CD8-positive, alpha-beta memory T cell (primary cell): ENCODE results near the gene ZNF446. TPM values are rescaled to one million over a fixed set of nuclear protein-coding genes. Genes with fewer than 3 reads are reported as not detected.
"Not testable (repeated sequence)": the region's sequence is repeated elsewhere in the genome, so short reads cannot be mapped to it uniquely, and the experiment has no call there.

Source experiments
- CTCF ChIA-PET: fragments of 350-600 bp; sonication (Branson Sonifier 250); formaldehyde crosslinking; loops from one replicate; lab custom pipeline; 2021; ENCODE audit warnings: antibody characterized with exemption; lab: Charles Lee
- POLR2A ChIA-PET: fragments of 350-600 bp; sonication (Branson Sonifier 250); formaldehyde crosslinking; loops from one replicate; lab custom pipeline; 2021; ENCODE audit warnings: antibody characterized with exemption; lab: Charles Lee
- DNase-seq, 5 donors: peaks; one replicate each; pipeline versions ENCODE4 v3.0.0 to v3.0.0-alpha.2; 2020 to 2022; ENCODE audit warnings: mixed read lengths in 1 of 5
- H3K27ac ChIP-seq: one replicate; pipeline ENCODE4 v1.7.0; 2013; ENCODE audit warnings: low read depth, mild to moderate bottlenecking, low read length, moderate library complexity
- H3K27me3 ChIP-seq: 2 replicates; pipeline ENCODE4 v1.7.0; 2013; ENCODE audit warnings: low read length, mild to moderate bottlenecking; ENCODE audit not compliant: insufficient read depth, poor library complexity, severe bottlenecking
- H3K36me3 ChIP-seq: 2 replicates; pipeline ENCODE4 v1.7.0; 2013; ENCODE audit warnings: mild to moderate bottlenecking, low read length, moderate library complexity; ENCODE audit not compliant: insufficient read depth
- H3K4me1 ChIP-seq: 2 replicates; pipeline ENCODE4 v1.7.0; 2013; ENCODE audit warnings: mild to moderate bottlenecking, low read length, moderate library complexity; ENCODE audit not compliant: insufficient read depth
- H3K4me3 ChIP-seq: 2 replicates; pipeline ENCODE4 v1.7.0; 2013; ENCODE audit warnings: mild to moderate bottlenecking, low read length
- H3K9me3 ChIP-seq: 2 replicates; pipeline ENCODE4 v1.7.0; 2013; ENCODE audit warnings: mild to moderate bottlenecking, low read length
- H3K27ac Mint-ChIP-seq, 8 donors: one replicate each; pipeline ENCODE4 v1.8.0; 2020 to 2021; ENCODE audit warnings: mixed read lengths in 8 of 8, mild to moderate bottlenecking in 6 of 8, inconsistent platforms in 3 of 8, moderate library complexity in 3 of 8
- H3K27me3 Mint-ChIP-seq, 2 donors: one replicate each; pipeline ENCODE4 v1.8.0; 2020 to 2021; ENCODE audit warnings: mixed read lengths in 2 of 2, mild to moderate bottlenecking in 1 of 2, moderate library complexity in 1 of 2
- H3K36me3 Mint-ChIP-seq, 3 donors: one replicate each; pipeline ENCODE4 v1.8.0; 2020 to 2021; ENCODE audit warnings: mixed read lengths in 3 of 3, inconsistent platforms in 1 of 3, mild to moderate bottlenecking in 1 of 3
- H3K4me1 Mint-ChIP-seq, 3 donors: one replicate each; pipeline ENCODE4 v1.8.0; 2020 to 2021; ENCODE audit warnings: mixed read lengths in 3 of 3, inconsistent platforms in 1 of 3, mild to moderate bottlenecking in 1 of 3
- H3K4me3 Mint-ChIP-seq, 7 donors: one replicate each; pipeline ENCODE4 v1.8.0; 2020 to 2021; ENCODE audit warnings: mixed read lengths in 7 of 7, mild to moderate bottlenecking in 6 of 7, moderate library complexity in 4 of 7, inconsistent platforms in 2 of 7
- H3K9me3 Mint-ChIP-seq, 5 donors: one replicate each; pipeline ENCODE4 v1.8.0; 2020 to 2022; ENCODE audit warnings: mixed read lengths in 5 of 5, mild to moderate bottlenecking in 3 of 5, moderate library complexity in 2 of 5, inconsistent platforms in 1 of 5
- polyA plus RNA-seq: library from polyadenylated mRNA; unstranded; fragments of 300-500 nt; fragmentation: Illumina TruSeq; gene quantifications from one replicate; pipeline ENCODE4 v1.2.3, GENCODE V29; 2021
- total RNA-seq, 2 experiments: library from RNA; stranded (reverse); gene quantifications; one replicate each; pipeline ENCODE4 v1.2.3, GENCODE V29; 2021

The ZNF446 gene
- total and polyA plus RNA-seq, 3 experiments from 2014 or later, result 3.8 to 7.2 (median 5.9) TPM

- Histone ChIP-seq H3K4me3 (no peak overlapping the region), H3K27ac (no peak overlapping the region), H3K9me3 (no peaks in the 10 kb centered on the region), H3K27me3 (no peaks in the 10 kb centered on the region), H3K36me3 (no peaks in the 10 kb centered on the region), H3K4me1 (no peaks in the 10 kb centered on the region)
- POLR2A ChIA-PET, result no interaction called here
- Mint-ChIP-seq H3K27ac (no peak overlapping the region), H3K27me3 (peaks cover 0 to 2% of the 10 kb centered on the region in 2 donors), H3K4me1 (peaks cover 0 to 1% (median 0%) of the 10 kb centered on the region in 3 donors), H3K36me3 (peaks cover 0 to 20% (median 9%) of the 10 kb centered on the region in 3 donors), H3K9me3 (no peaks in the 10 kb centered on the region), H3K4me3 (no peak overlapping the region)
- CTCF ChIA-PET, result no interaction called here
- no peak for DNase-seq
Measured at GRCh38 chr19:58460039-58460438, 16.1 kb upstream of the ZNF446 start.

DNA sequence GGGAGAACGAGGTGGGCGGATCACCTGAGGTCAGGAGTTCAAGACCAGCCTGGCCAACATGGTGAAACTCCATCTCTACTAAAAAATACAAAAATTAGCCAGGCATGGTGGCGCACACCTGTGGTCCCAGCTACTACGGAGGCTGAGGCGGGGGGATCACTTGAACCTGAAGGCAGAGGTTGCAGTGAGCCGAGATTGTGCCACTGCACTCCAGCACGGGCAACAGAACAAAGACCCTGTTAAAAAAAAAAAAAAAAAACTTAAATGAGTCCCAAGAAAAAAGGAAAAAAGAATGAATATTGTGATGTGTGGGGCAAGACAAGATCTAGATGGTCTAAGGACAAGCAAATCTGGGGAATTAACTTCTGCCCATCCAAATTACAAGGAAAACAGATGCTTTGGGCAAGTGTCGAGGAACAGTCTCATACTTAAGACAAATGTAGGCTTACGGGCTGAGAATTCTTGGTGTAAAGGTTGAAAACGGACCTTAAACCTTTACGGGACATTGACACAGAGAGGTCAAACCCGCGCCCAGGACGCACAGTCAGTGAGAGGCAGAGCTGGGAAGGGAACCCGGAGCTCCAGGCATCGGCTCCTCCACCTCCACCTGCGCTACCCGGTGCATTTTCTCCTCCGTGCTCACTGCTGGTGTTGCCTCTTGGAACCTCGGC is 9.9 kb upstream of the ZNF446 start:
- no peak for DNase-seq
- H3K27me3 Mint-ChIP-seq, result peaks cover 0 to 2% of the 10 kb centered on the region in 2 donors
- ChIA-PET POLR2A (no interaction called here), CTCF (interaction anchor here (1.1 to 1.2 kb wide), 2 partner anchors 48 to 54 kb away, joined by 3 read pairs; partner anchors contain the start of gene ZBTB45)
- peaks cover 0 to 26% (median 0%) of the 10 kb centered on the region in 3 donors for H3K36me3 Mint-ChIP-seq
- H3K4me1 ChIP-seq, result peaks cover 13% of the 10 kb centered on the region
- H3K4me3 Mint-ChIP-seq, result peak overlapping the region; percentile 84 to 94 (median 86)
- H3K4me3 ChIP-seq, result peak overlapping the region; percentile 81
- H3K27ac Mint-ChIP-seq, result peak overlapping the region in 7 of 8 donors; percentile 77 to 96 (median 90)
- H3K27ac ChIP-seq, result peak overlapping the region; percentile 6
- peaks cover 5% of the 10 kb centered on the region for H3K36me3 ChIP-seq
- no peaks in the 10 kb centered on the region for H3K9me3 Mint-ChIP-seq
- H3K27me3 ChIP-seq, result no peaks in the 10 kb centered on the region
- no peaks in the 10 kb centered on the region for H3K9me3 ChIP-seq
- H3K4me1 Mint-ChIP-seq, result peaks cover 22 to 28% (median 25%) of the 10 kb centered on the region in 3 donors

- Mint-ChIP-seq H3K9me3 (no peaks in the 10 kb centered on the region), H3K27me3 (peaks cover 0 to 2% of the 10 kb centered on the region in 2 donors), H3K4me1 (peaks cover 22 to 28% (median 25%) of the 10 kb centered on the region in 3 donors), H3K27ac (peak within 1 kb of the TSS; percentile 73 to 96 (median 90)), H3K4me3 (peak within 1 kb of the TSS; percentile 84 to 94 (median 86)), H3K36me3 (peaks cover 0 to 31% (median 0%) of the 10 kb centered on the region in 3 donors)
- ChIA-PET POLR2A (no interaction called here), CTCF (interaction anchor here (1.2 kb wide), 1 partner anchor 53 kb away, joined by 3 read pairs; the partner anchor contains the start of gene ZBTB45)
- DNase-seq, result peak; percentile 94 to 98 (median 97)
- H3K27me3 ChIP-seq, result no peaks in the 10 kb centered on the region
- no peaks in the 10 kb centered on the region for H3K9me3 ChIP-seq
- H3K27ac ChIP-seq, result peak within 1 kb of the TSS; percentile 96
- H3K36me3 ChIP-seq, result peaks cover 6% of the 10 kb centered on the region
- H3K4me1 ChIP-seq, result peaks cover 13% of the 10 kb centered on the region
- H3K4me3 ChIP-seq, result peak within 1 kb of the TSS; percentile 81
Measured at GRCh38 chr19:58466760-58467589, 9.2 kb upstream of the ZNF446 start, which contains the start of gene ZNF324. TSS of gene ZNF324 (plus strand) at chr19:58467080. CDS start at chr19:58469186, 2,106 bp downstream.

DNA sequence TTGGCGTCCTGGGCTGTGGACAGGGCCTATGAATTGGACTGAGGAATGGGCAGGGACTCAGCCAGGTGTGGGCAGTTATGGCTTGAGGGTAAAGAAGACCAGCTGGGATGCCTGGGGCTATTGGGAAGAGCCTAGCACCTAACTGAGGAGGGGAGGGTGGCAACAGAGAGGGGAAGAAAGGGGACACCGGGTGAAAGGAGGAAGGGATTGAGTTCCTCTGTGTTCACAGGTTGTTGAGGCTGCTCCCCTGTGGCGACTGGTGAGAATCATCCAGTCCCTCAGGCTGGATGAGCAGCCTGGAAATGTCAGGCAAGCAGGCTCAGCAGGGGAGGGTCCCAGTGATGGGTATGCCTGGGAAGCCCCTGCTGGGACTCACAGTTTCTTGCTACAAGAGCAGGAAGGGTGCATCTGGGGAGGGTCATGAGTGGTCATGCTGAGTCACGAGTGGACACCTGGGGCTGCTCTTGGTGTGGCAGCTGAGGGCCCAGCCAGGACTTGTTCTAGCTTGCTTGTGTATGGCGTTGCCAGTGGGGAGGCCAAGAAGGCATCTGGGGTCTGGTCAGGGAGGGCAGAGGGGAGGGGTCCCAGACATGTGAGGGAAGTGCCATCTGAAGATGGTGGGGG is 7.8 kb upstream of the ZNF446 start:
- H3K4me3 ChIP-seq, result no peak overlapping the region
- H3K9me3 ChIP-seq, result no peaks in the 10 kb centered on the region
- no peak overlapping the region for H3K27ac ChIP-seq
- DNase-seq, result no peak
- Mint-ChIP-seq H3K36me3 (peaks cover 0 to 43% (median 0%) of the 10 kb centered on the region in 3 donors), H3K4me3 (peak overlapping the region; percentile 84 to 88 (median 85)), H3K27me3 (peaks cover 0 to 2% of the 10 kb centered on the region in 2 donors), H3K27ac (peak overlapping the region in 7 of 8 donors; percentile 40 to 92 (median 81)), H3K9me3 (no peaks in the 10 kb centered on the region), H3K4me1 (peaks cover 22 to 28% (median 25%) of the 10 kb centered on the region in 3 donors)
- no peaks in the 10 kb centered on the region for H3K27me3 ChIP-seq
- H3K36me3 ChIP-seq, result peaks cover 18% of the 10 kb centered on the region
- POLR2A ChIA-PET, result no interaction called here
- CTCF ChIA-PET, result no interaction called here
- H3K4me1 ChIP-seq, result peaks cover 13% of the 10 kb centered on the region

- Histone ChIP-seq H3K36me3 (peaks cover 22% of the 10 kb centered on the region), H3K4me1 (peaks cover 13% of the 10 kb centered on the region), H3K4me3 (no peak overlapping the region), H3K9me3 (no peaks in the 10 kb centered on the region), H3K27me3 (no peaks in the 10 kb centered on the region), H3K27ac (no peak overlapping the region)
- ChIA-PET CTCF (no interaction called here), POLR2A (interaction anchor here (0.5 kb wide), 1 partner anchor 9 kb away, joined by 3 read pairs; no protein-coding TSS in a partner anchor)
- Mint-ChIP-seq H3K4me1 (peaks cover 22 to 34% (median 26%) of the 10 kb centered on the region in 3 donors), H3K27me3 (no peaks in the 10 kb centered on the region), H3K4me3 (peak overlapping the region in 6 of 7 donors; percentile 26 to 88 (median 84)), H3K27ac (peak overlapping the region in 5 of 8 donors; percentile 29 to 92 (median 51)), H3K9me3 (no peaks in the 10 kb centered on the region), H3K36me3 (peaks cover 0 to 43% (median 0%) of the 10 kb centered on the region in 3 donors)
- DNase-seq, result no peak
Measured at GRCh38 chr19:58469241-58470013, 6.7 kb upstream of the ZNF446 start.

GRCh38 chr19:58470837-58471543 is 5.2 kb upstream of the ZNF446 start:
- H3K4me3 ChIP-seq, H3K9me3 Mint-ChIP-seq, H3K9me3 ChIP-seq, DNase-seq, H3K27ac ChIP-seq, H3K27me3 Mint-ChIP-seq, H3K27me3 ChIP-seq, CTCF ChIA-PET, H3K4me3 Mint-ChIP-seq, POLR2A ChIA-PET: not testable (repeated sequence)
- Histone ChIP-seq H3K36me3 (peaks cover 22% of the 10 kb centered on the region), H3K4me1 (peaks cover 21% of the 10 kb centered on the region)
- peaks cover 28 to 48% (median 40%) of the 10 kb centered on the region in 3 donors for H3K4me1 Mint-ChIP-seq
- peak overlapping the region in 3 of 8 donors; percentile 38 to 83 (median 80) for H3K27ac Mint-ChIP-seq
- peaks cover 0 to 47% (median 0%) of the 10 kb centered on the region in 3 donors for H3K36me3 Mint-ChIP-seq

DNA sequence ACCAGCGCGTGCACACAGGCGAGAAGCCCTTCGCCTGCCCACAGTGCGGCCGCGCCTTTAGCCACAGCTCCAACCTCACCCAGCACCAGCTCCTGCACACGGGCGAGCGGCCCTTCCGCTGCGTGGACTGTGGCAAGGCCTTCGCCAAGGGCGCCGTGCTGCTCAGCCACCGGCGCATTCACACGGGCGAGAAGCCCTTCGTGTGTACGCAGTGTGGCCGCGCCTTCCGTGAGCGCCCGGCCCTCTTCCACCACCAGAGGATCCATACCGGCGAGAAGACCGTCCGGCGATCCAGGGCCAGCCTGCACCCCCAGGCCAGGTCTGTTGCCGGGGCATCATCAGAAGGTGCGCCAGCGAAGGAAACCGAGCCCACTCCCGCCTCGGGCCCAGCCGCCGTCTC is 4.4 kb upstream of the ZNF446 start:
- H3K36me3 ChIP-seq, result peaks cover 22% of the 10 kb centered on the region
- H3K9me3 Mint-ChIP-seq, result no peaks in the 10 kb centered on the region
- ChIA-PET POLR2A (no interaction called here), CTCF (no interaction called here)
- no peaks in the 10 kb centered on the region for H3K27me3 ChIP-seq
- H3K4me1 Mint-ChIP-seq, result peaks cover 27 to 45% (median 38%) of the 10 kb centered on the region in 3 donors
- peak overlapping the region in 1 of 8 donors; percentile 95 for H3K27ac Mint-ChIP-seq
- peaks cover 0 to 47% (median 0%) of the 10 kb centered on the region in 3 donors for H3K36me3 Mint-ChIP-seq
- H3K9me3 ChIP-seq, result no peaks in the 10 kb centered on the region
- no peak overlapping the region for H3K27ac ChIP-seq
- DNase-seq, result no peak
- peaks cover 20% of the 10 kb centered on the region for H3K4me1 ChIP-seq
- H3K4me3 Mint-ChIP-seq, result peak overlapping the region in 1 of 7 donors; percentile 65
- H3K4me3 ChIP-seq, result no peak overlapping the region
- no peaks in the 10 kb centered on the region for H3K27me3 Mint-ChIP-seq
